Stimulated activated CD4-positive, alpha-beta T cell treated with anti-CD3 and anti-CD28 coated beads, Interleukin-2, amount 100 ng/mL, for 24 hours (primary cell): ENCODE measurements around the gene MAN1A1.

ENCODE experiments used
- DNase-seq, 2 donors: peaks; one replicate each; pipeline ENCODE4 v3.0.0-alpha.2; 2020

The MAN1A1 gene

DNA sequence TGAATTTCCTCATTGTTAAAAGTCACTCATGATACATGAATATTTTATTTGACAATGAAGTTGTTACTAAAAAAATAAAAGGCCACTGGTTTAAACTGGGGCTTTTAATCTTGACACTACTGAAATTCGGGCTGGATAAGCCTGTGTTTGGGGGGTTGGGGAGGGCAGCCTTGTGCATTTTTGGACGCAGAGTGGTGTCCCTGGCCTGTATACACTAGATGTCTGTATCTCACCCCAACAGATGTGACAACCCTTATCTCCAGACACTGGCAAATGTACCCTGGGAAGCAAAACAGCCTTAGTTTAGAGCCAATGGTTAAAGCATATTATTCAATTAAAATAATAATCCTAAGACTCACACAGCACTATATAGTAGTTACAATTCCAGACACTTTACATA is 24.8 kb downstream of the MAN1A1 start:
- no peak for DNase-seq

DNA sequence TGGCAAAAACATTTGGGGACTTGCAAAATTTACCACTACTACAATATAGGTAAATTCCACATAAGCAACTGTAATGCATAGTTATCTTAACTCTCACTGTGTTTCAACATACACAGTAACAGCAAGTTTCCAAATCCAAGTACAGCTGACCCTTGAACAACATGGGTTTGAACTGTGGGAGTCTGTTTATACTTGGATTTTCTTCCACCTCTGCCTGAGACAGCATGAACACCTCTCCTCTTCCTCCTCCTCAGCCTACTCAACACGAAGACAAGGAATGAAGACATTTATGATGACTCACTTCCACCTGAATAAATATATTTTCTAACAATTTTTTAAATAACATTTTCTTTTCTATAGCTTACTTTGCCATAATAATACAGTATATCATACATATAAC is 25.6 kb downstream of the MAN1A1 start:
- no peak for DNase-seq

DNA sequence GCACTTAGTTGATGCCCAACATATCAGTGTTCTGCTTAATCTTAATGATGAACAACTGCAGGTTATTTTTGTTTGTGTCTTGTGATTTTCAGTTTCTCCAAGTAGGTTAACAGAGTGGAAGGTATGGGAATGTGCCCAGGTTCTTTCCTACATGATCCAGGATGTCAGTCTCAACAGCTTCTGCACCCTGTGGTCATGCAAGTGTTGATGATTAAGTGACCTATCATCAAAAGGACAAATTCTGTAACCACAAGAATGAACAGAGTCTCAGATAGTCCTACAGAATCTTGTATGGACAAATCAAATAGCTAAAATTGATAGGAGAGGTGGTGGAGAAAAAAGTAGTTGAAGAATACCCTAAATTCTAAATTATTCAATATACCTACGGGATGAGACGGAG is 26.1 kb downstream of the MAN1A1 start:
- DNase-seq, result no peak

DNA sequence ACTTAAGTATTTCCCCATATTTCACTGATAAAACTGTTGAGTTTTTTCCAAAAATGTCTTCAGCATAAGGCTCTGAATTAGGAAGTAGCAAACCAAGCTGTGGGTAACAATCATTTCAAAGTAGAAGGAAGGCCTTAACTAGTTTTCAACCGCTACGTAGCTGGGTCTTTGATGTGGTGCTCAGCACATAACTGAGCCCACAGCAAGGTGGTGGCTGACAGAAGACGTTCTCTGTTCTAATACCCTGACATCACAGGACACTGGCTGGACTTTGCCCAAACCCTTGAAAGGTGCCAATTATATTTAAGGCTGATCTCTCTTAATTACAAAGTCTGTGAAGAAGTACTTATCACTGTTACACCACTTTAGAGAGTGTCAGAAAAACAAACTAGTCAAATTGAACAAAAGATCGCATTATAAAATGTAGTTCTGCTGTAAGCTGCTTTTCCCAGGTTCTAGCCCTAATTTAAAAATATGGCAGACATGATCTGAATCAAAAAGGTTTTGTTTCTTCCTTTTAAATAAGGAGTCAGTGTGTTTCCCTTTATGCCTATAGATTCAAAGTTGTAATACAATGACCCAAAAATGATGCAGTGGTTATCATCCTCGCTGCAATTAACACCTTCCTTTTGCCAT is 26.7 kb downstream of the MAN1A1 start:
- DNase-seq, result no peak

DNA sequence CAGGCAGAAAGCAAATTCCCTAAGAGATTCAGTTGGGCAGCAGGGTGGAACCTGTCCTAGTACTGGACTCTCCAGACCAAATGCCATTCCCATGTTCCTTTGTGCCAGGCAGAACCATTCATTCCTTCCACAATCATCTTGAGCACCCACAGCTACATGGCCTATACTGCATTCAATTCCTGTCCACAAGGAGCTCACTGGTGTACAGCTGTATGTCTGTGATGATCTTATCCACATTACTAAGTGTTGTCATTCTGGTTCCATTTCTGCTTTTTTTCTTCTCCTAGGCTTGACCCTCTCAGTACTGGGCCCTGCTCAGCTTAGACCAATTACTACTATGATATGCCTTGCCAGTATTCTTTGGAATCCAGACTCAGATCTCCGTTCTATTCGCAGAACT is 27.5 kb downstream of the MAN1A1 start:
- no peak for DNase-seq

DNA sequence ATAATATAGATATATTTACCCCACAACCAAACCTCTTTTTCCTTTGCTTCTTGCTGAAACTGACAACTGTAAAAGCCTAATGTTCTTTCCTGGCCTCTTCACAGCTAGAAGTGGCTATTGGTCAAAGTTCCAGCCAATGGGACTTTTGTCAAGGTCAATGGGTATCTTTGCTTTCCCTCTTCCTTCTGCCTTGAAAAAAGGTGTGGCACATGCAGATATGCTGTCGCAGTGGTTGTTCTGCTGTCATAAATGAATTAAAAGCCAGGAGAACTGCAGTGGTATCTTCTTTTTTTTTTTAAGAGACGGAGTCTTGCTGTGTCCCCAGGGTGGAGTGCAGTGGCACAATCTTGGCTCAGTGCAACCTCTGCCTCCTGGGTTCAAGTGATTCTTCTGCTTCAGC is 29.9 kb downstream of the MAN1A1 start:
- no peak for DNase-seq

DNA sequence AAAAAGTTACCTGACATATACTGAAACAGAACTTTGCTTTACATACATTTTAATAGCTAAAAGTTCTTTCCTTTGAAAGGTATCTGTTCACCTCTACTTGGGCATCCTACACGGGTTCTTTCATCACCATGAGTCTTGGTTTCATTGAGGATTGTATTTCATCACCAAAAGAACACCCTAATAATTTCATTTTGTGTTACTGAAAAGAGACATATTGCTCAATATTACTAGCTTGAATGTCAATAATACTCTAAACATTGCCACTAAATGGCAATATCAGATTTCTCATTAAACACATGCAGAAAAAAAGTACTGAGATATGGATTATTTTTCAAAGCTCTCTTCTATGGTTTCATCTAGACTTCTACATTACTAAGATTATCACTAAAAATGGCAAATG is 30.8 kb downstream of the MAN1A1 start:
- DNase-seq, result no peak

DNA sequence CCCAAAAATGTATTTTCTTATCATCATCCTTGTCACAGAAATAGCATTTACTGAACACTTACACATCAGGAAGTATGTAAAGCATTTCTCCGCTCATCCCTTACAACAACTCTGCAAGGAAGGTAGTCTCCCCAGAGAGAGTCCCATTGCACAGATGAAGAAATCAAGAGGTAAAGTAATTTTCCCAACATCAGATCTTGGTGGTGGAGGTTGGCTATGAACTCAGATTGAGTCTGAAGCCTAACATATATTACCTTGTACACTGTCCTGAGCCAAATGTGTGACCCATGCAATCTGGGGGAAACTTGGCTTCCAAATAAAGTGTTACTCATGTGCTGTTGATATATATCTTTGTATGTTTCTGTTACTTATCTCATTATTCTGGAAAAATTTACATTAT is 31.4 kb downstream of the MAN1A1 start:
- no peak for DNase-seq

DNA sequence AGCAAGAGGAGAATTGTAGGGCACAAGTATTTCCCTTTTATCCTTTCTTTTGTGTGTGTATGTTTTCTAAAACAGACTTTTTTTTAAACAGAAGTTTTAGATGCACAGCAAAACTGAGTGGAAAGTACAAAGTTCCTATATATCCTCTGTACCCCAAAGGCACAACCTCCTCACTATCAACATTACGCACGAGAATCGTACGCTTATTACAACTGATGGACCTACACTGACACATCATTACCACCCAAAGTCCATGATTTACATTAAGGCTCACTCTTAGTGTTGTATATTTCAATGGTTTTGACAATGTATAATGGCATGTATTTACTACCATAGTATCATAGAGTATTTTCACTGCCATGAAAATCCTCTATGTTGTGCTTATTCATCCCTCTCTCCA is 32.6 kb downstream of the MAN1A1 start:
- no peak for DNase-seq

DNA sequence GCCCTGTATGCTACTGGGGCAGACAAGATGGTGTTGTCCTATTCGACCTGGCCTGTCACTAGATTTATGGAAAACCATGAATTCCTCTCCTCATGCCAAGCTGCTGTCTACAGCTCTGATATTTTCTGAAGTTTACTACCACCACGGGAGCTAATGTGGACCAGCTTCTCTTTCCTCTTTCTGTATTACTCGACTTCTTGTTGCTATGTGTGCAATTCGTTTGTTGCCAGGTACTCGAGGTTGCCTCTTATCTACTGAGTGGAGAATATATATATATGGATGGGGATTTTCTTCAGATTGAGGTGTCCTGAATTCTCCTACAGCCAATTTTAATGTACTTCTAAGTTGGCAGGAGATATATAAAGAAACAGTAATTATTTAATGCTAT is 34.7 kb downstream of the MAN1A1 start:
- no peak for DNase-seq

DNA sequence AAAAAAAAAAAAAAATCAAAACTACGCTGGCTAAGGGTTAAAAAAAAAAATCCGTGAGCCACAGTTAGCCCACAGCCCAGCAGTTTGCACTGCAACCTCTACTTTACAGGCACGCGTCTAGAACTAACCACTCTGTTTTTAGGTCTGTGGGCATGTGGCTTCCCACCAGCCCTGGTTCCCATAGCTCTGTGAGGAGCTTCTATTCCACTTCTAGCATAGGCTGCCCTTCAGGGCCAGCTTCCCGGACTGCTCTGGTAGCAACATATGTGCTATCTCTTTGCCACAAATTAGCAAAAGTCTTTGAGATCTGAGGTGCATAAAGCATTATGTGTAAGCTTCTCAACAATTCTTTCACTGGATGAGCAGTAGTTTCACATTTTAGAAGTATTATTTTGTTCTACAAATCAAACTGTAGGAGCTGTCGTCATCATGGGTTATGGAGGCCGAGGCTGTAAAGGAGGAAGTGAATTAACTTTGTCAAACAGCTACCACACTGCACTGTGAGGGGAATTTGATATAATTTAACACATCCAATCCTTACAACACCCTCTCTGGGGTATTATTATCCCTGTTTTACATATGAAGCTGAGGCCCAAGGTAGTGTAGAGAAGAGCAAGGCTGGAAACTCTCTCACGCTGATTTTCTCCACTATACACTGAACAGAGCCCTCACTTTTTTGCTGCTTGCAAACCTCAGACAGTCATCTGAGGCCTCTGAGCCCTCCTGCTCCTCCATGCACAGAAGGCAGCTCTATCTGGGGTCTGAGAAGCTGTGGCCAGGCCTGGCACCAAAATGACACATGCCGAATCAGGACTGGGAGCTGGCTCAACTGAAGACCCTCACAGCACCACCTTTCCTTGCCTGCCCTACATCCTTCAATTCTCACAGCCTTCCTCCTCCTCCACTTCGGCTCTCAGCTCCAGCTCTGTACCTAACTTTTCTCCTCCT is 35.4 kb downstream of the MAN1A1 start:
- peak in 1 of 2 donors; percentile 17 for DNase-seq

DNA sequence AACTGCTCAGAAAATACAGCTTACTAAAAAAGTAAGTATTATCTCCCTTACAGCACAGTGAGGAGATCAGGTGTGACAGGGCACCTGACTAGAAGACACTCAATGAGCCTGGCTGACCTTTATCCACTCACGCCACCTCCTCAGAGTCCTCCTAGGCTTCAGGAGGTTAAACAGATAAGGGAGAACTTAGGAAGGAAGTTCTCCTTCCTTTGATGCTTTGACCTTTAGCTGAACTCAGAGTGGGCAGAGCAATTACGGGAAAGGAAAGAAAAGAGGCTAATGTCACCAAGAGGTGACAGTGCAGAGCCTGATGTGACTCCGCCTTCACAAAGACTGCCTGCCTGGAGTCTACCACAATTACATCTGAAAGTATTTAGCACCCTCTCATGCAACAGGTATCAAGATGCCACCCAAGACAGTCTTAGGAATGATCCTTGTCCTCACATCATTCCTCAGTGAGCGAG is 36.7 kb downstream of the MAN1A1 start:
- DNase-seq, result peak in 1 of 2 donors; percentile 19

DNA sequence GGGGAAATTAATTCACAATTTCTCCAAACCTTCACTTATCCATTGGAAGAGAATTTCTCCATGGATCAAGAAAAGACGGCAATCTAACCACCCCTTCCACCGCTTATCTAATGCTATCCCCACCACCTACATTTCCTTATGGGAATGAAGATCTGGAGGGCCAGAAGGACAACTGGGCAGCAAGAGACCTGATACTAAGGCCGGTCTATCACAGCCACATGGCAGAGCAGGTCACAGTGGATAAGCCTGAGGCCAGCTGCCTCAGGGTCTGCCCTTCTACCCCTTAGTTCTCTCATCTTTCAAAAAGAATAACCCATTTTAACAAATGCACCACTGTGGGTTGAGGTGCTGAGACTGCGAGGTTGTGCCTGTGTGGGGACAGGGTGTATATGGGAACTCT is 37.1 kb downstream of the MAN1A1 start:
- no peak for DNase-seq

DNA sequence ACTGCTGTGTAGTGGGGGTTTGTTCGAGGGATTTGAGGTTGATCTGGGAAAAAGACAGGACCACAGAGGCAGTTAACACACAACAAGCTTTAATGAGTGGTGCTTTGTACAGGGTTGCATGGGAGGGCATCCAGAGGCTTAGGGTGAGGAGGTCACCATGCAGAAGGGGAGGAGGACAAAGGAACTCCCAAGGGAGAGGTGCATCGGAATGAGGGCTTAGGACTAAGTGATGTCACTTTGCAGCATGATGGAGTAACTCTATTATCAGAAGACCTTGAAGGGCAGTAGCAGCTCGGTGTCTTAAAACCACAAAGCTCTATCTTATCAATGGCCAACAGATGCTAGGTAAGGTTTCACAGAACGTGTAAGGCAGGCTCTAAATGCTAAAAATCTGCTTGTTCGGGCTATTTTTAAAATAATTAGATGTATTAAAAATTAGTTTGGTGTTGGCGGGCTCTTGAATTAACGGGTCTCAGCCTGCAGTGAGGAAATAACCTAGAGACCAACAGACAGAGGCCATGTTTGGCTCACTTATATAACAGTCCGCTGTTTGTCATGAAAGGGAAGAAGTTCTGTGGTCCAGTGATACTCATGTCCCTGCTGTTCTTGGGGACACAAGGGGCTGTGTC is 37.9 kb downstream of the MAN1A1 start:
- DNase-seq, result no peak

DNA sequence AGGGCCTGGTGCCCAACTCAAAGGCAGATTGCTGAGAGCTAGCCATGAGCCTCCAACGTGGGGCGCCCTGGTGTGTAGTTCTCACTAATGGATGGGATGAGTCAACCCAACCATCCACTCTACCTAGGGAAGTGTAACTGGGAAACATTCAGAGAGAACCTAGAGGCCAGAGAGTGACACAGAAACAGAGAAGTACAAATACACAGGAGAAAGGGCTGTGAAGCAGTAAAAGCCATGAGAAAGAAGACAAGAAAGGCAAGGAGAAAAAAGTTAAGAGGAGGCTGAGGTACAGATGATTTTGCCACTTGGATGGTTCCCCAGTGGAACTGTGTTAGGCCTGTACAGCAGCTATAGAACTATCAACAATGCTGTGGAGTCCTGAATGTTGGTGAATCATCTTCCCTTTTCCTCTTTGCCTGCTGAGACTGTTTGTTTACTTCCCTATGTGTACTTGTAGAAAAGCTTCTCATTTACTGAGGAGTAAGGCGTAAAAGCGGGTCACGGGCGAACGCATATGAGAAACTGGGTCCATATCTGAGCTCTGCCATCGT is 39.0 kb downstream of the MAN1A1 start:
- DNase-seq, result peak in 1 of 2 donors; percentile 13

DNA sequence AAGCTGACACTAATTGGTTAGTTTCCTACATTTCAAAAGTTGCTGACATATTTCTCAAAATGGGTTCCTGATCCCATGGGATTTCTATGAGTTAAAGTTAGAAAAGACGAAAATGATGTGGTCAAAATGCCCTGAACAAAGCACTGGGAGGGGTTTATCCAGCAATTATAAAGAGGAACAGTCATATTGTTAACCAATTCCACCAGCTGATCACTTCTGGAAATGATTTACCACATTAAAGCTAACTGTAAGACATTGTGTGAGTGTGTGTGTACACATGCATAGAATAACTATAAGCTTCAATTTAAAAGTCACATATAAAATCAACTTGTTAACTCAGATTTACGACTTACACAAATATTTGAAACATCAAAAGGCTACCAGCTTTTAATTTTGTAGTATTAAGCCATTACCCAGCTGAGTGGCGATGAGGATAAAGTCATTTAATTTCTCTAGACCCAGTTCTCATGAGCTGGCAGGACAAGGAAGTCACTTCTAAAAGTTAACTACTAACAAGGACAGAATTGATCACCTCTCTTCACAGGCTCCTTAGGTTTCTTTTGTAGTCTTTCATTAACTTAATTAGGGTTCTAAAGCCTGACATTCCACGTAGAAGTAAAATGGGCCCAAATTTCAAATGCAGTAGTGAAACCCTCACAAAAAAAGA is 40.4 kb downstream of the MAN1A1 start:
- no peak for DNase-seq

DNA sequence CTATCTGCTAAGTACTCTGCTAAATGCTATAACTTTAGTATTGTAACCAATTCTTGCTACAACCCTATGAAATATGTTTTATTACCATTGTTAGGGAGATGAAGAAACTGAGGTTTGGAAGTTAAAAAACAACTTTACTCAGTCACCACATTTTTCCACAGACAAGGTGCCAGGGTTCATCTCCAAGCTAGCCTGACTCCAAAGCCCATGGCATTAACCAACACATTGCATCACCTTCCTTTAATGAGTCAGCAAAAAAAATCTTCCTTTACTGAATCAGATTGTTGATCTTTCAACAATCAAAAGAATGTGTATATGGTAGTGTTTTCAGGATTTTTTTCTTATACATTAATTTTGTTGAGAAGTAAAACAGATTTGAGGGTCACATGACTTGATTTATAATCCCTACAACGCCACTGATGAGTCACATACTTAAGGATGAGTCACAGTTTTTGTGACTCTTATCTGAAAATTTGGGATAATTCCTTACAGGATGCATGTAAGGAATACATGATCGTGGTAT is 41.5 kb downstream of the MAN1A1 start:
- no peak for DNase-seq

DNA sequence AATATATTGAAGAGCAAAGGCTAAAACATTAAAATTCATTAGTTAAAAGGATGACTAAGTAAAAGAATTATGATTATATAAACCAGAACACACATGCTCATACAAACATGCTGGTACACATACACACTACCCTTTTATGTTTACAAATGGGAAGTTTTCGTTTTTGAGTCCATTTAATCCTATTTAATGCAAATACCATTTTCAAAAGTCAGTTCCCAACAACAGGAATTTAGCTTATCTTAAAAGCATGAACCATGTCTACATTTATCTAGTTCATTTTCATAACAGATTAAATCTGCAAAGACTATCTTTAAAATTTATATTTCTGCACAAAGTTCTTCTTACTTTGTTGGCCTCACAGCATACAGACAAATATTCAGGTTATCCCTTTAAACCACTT is 42.5 kb downstream of the MAN1A1 start:
- no peak for DNase-seq

DNA sequence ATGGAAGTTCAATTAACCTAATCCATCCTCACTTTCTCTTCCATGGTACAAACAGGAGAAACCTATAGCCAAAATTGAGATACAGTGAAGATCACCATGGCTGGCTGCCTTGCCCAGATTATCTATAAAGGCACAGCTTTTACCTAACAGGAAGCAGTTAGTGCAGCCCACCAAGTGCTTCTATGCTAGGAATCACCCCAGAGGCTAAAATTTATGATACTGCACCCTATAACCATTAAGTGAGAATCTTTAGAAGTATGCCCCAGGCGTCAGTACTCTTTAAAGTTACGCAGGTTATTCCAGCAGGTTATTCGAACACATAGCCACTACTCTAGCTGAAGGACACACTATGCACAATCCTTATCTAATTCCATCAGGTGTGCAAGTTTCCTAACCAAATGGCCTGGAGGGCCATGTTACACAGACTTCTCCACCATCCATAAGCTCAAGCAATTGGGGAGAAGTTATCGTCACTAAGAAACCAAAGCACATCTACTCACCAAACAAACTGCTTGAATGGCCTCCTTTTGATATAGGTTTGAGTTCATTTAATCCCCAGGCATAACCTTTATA is 43.1 kb downstream of the MAN1A1 start:
- no peak for DNase-seq

DNA sequence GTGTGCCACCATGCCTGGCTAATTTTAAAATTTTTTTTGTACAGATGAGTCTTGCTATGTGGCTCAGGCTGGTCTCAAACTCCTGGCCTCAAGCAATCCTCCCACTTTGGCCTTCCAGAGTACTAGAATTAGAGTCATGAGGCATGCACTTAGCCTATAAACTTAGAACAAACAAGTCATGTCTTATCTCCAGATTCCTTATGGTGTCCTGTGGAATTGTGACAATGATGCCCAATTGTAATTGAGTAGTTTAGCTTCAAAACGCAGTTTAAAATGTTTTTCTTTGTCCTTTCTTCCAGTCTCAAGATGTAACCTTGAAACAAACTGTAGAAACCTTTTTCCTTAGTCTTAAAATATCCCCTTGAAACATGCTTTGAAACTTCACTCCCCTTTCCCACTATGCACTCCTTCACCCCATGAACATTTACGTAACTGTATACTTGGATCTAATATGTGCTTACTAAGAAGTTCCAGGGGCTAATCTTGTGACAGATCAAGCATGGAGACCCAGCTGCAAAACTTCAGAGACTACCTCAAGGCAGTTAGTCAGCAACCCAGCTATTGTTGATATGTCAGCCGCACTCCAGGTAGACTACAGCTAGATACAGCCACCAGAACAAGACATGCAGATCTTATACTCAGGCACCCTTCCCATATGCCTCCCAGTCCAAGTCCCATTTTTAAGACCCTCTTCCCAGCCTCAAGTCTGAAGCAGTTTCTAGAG is 46.2 kb downstream of the MAN1A1 start:
- DNase-seq, result no peak

DNA sequence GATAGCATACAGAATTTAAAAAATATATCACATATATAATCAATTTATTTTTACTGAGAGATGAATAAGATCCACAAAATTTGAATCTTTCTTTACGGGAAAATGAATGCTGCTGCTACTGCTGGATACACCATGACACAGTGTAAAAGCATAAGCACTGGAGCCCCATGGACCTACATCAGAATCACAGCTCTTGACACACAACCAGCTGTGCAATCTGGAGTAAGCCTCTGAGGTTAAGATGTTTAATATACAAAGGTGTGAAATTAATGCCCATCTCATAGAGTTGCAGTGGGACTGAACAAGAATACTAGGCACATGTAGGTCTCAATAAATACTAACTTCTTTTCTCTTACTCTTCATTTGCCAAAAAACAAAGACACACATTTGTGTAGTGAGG is 48.1 kb downstream of the MAN1A1 start:
- no peak for DNase-seq

DNA sequence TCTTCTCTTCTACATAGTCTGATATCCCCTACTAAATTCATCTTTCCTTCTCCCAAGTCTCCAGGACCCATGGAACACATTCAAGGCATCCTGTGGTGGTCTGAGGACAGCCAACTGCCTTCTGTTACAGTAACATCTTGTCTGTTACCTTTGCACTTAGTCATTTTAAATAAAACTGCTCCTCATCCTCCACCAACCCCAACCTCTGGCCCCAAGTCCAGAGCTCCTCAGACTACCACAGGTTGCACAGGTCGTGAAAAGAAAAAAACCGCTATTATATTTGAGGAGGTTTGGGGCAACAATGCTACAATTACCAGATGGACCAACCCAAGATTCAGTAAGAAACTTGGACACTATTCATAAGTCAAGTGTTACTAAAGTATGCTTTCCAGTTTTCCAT is 49.9 kb downstream of the MAN1A1 start:
- DNase-seq, result no peak
